Stomach smooth muscle (tissue), 2 donors: ENCODE data around the gene ASTN2.

Experiments used
- H3K27ac ChIP-seq: one replicate; pipeline ENCODE4 v1.7.0; 2013; ENCODE audit warnings: mild to moderate bottlenecking, low read length, inconsistent platforms
- H3K27me3 ChIP-seq, 2 donors: one replicate each; pipeline ENCODE4 v1.7.0; 2013; ENCODE audit warnings: low read length in 2 of 2; ENCODE audit not compliant: insufficient read depth in 2 of 2, control insufficient read depth in 1 of 2
- H3K36me3 ChIP-seq, 2 donors: one replicate each; pipeline ENCODE4 v1.7.0; 2013; ENCODE audit warnings: low read length in 2 of 2; ENCODE audit not compliant: control insufficient read depth in 2 of 2, insufficient read depth in 2 of 2
- H3K4me1 ChIP-seq: one replicate; pipeline ENCODE4 v1.7.0; 2013; ENCODE audit warnings: low read length; ENCODE audit not compliant: control insufficient read depth, insufficient read depth
- H3K4me3 ChIP-seq, 2 donors: one replicate each; pipeline ENCODE4 v1.7.0; 2013; ENCODE audit warnings: low read length in 2 of 2
- H3K9ac ChIP-seq, 2 donors: one replicate each; pipeline ENCODE4 v1.7.0; 2013; ENCODE audit warnings: low read length in 2 of 2, mild to moderate bottlenecking in 1 of 2
- H3K9me3 ChIP-seq, 2 donors: one replicate each; pipeline ENCODE4 v1.7.0; 2013; ENCODE audit warnings: low read length in 2 of 2; ENCODE audit not compliant: control insufficient read depth in 2 of 2
- donor health status: healthy.
- donor health status: Pancreatic carcinoma.

Gene ASTN2

GRCh38 chr9:117145811-117146490, 268.9 kb downstream of the ASTN2 start:
- Histone ChIP-seq H3K4me3 (no peak overlapping the region), H3K9ac (no peak overlapping the region), H3K9me3 (peaks cover 0 to 3% of the 10 kb centered on the region in 2 donors), H3K36me3 (no peaks in the 10 kb centered on the region), H3K27me3 (no peaks in the 10 kb centered on the region), H3K4me1 (no peaks in the 10 kb centered on the region), H3K27ac (no peak overlapping the region)

DNA sequence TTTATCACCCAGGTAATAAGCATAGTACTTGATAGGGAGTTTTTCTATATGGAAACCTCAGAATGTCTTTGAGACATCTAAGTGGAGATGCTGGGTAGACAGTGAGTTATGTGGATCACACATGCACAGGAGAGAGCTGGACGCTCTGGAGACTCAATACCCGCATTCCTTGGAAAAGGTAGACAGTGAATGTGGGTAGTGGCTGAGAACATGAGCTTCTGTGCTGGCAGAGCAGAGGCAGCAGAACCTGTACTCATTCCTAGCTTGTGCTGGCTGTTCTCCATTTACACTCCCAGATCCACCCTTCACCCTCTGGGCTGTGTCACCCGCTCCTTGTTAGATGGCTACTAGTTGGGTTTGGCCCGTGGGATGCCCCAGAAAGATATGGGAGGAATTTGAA, 269.8 kb downstream of the ASTN2 start:
- Histone ChIP-seq H3K9me3 (peaks cover 0 to 3% of the 10 kb centered on the region in 2 donors), H3K27ac (no peak overlapping the region), H3K4me3 (no peak overlapping the region), H3K9ac (no peak overlapping the region), H3K36me3 (no peaks in the 10 kb centered on the region), H3K4me1 (no peaks in the 10 kb centered on the region), H3K27me3 (no peaks in the 10 kb centered on the region)

GRCh38 chr9:117138231-117138630, 276.6 kb downstream of the ASTN2 start:
- no peaks in the 10 kb centered on the region for H3K9me3 ChIP-seq
- H3K9ac ChIP-seq: no peak overlapping the region
- H3K4me3 ChIP-seq: no peak overlapping the region
- H3K4me1 ChIP-seq: no peaks in the 10 kb centered on the region
- H3K36me3 ChIP-seq: no peaks in the 10 kb centered on the region
- H3K27me3 ChIP-seq: peaks cover 0 to 3% of the 10 kb centered on the region in 2 donors
- H3K27ac ChIP-seq: no peak overlapping the region

- H3K4me3 ChIP-seq: no peak overlapping the region
- no peaks in the 10 kb centered on the region for H3K4me1 ChIP-seq
- no peak overlapping the region for H3K27ac ChIP-seq
- H3K36me3 ChIP-seq: no peaks in the 10 kb centered on the region
- H3K27me3 ChIP-seq: peaks cover 0 to 3% of the 10 kb centered on the region in 2 donors
- H3K9ac ChIP-seq: no peak overlapping the region
- no peaks in the 10 kb centered on the region for H3K9me3 ChIP-seq
Observed at GRCh38 chr9:117136461-117136860, 278.4 kb downstream of the ASTN2 start.

GRCh38 chr9:117135501-117136098, 279.3 kb downstream of the ASTN2 start:
- H3K27me3 ChIP-seq: peaks cover 0 to 3% of the 10 kb centered on the region in 2 donors
- H3K9me3 ChIP-seq: no peaks in the 10 kb centered on the region
- no peaks in the 10 kb centered on the region for H3K4me1 ChIP-seq
- no peak overlapping the region for H3K4me3 ChIP-seq
- H3K27ac ChIP-seq: no peak overlapping the region
- no peaks in the 10 kb centered on the region for H3K36me3 ChIP-seq
- no peak overlapping the region for H3K9ac ChIP-seq

- Histone ChIP-seq H3K27me3 (peaks cover 0 to 3% of the 10 kb centered on the region in 2 donors), H3K4me3 (no peak overlapping the region), H3K9me3 (no peaks in the 10 kb centered on the region), H3K4me1 (no peaks in the 10 kb centered on the region), H3K36me3 (no peaks in the 10 kb centered on the region), H3K27ac (no peak overlapping the region), H3K9ac (no peak overlapping the region)
Observed at GRCh38 chr9:117134826-117135500, 279.9 kb downstream of the ASTN2 start.

GRCh38 chr9:117126871-117127270, 288.0 kb downstream of the ASTN2 start:
- H3K9ac ChIP-seq: no peak overlapping the region
- no peak overlapping the region for H3K27ac ChIP-seq

DNA sequence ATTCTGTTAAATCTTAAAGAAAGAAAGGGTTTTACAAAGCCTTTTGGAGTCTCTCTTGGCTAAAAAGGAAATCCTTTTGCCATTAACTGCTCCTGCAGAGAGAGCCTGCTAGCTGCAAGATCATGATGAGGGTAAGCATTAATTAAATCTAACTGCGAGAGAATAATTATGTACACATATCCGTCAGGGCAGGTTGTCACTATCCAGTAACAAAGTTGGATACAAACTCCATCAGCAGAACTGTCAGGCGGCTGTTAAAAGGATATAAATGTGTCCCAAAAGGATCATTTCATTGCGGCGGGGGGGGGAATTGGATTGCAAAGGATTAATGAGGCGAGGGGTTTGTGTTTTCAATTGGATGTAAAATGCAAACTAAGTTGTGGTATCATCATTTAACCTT, 289.3 kb downstream of the ASTN2 start:
- H3K9me3 ChIP-seq: no peaks in the 10 kb centered on the region
- no peaks in the 10 kb centered on the region for H3K27me3 ChIP-seq
- H3K4me3 ChIP-seq: no peak overlapping the region
- H3K36me3 ChIP-seq: no peaks in the 10 kb centered on the region
- H3K27ac ChIP-seq: no peak overlapping the region
- H3K4me1 ChIP-seq: no peaks in the 10 kb centered on the region
- no peak overlapping the region for H3K9ac ChIP-seq

More at GRCh38 chr9:117126871-117127270, 288.0 kb downstream of the ASTN2 start:
- Histone ChIP-seq H3K4me1 (no peaks in the 10 kb centered on the region), H3K9me3 (no peaks in the 10 kb centered on the region), H3K27me3 (no peaks in the 10 kb centered on the region), H3K36me3 (no peaks in the 10 kb centered on the region), H3K4me3 (no peak overlapping the region)

GRCh38 chr9:117123729-117124128, 291.1 kb downstream of the ASTN2 start:
- no peaks in the 10 kb centered on the region for H3K36me3 ChIP-seq
- no peak overlapping the region for H3K27ac ChIP-seq
- H3K27me3 ChIP-seq: no peaks in the 10 kb centered on the region
- no peak overlapping the region for H3K4me3 ChIP-seq
- H3K9me3 ChIP-seq: no peaks in the 10 kb centered on the region
- no peak overlapping the region for H3K9ac ChIP-seq
- no peaks in the 10 kb centered on the region for H3K4me1 ChIP-seq

DNA sequence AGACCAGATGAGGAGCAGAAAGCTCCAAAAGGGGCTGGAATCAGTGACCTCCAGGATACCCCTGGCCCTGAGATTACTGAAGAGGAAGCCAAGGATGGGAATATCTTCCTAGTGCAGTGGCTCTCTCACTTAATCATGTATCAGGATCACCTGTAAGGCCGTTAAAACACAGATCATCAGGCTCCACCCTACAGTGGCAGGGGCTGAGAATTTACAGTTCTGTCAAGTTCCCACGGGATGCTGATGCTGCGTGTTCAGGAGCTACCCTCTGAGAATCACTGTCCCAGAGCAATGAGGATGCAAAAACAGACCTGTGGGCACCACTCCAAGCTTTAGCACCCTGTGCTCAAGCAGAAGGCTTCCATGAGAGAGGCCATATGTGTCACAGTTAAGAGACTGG, 291.9 kb downstream of the ASTN2 start:
- Histone ChIP-seq H3K27ac (no peak overlapping the region), H3K36me3 (no peaks in the 10 kb centered on the region), H3K9me3 (no peaks in the 10 kb centered on the region), H3K9ac (no peak overlapping the region), H3K4me1 (no peaks in the 10 kb centered on the region), H3K4me3 (no peak overlapping the region), H3K27me3 (no peaks in the 10 kb centered on the region)

- no peaks in the 10 kb centered on the region for H3K36me3 ChIP-seq
- H3K27me3 ChIP-seq: no peaks in the 10 kb centered on the region
- no peak overlapping the region for H3K27ac ChIP-seq
- H3K9ac ChIP-seq: no peak overlapping the region
- no peaks in the 10 kb centered on the region for H3K4me1 ChIP-seq
- no peak overlapping the region for H3K4me3 ChIP-seq
- H3K9me3 ChIP-seq: no peaks in the 10 kb centered on the region
Observed at GRCh38 chr9:117122102-117122501, 292.8 kb downstream of the ASTN2 start.
